SK-N-SH (cell line): Measurements from ENCODE around the gene DAB1. TPM values are rescaled to one million over a fixed set of nuclear protein-coding genes. Genes with fewer than 3 reads are reported as not detected.

Source experiments
- CTCF ChIA-PET: fragments of 300-600, 350-600 bp; formaldehyde crosslinking; extraction: SDS; loops from one replicate; lab custom pipeline; 2021; lab: Yijun Ruan, JAX
- POLR2A ChIA-PET: fragments of 350-600 bp; sonication (Branson Sonifier 250); formaldehyde crosslinking; extraction: SDS; loops from one replicate; lab custom pipeline; 2020; ENCODE audit warnings: antibody characterized with exemption, inconsistent platforms; lab: Yijun Ruan, JAX
- DNase-seq: peaks from one replicate; pipeline ENCODE4 v3.0.0; 2012
- H2AFZ ChIP-seq: fragments of 200-600 bp; sonication (generic); 2 replicates; pipeline ENCODE4 v1.8.1; 2016; ENCODE audit warnings: antibody characterized with exemption, mild to moderate bottlenecking, low read depth
- H3F3A ChIP-seq: fragments of 200-600 bp; sonication (generic); replicated peaks from 2 replicates; pipeline ENCODE3; 2016; ENCODE audit warnings: antibody characterized with exemption, mild to moderate bottlenecking; ENCODE audit not compliant: insufficient read depth
- H3K27ac ChIP-seq, 2 experiments: fragments of 200-500 bp in 1 of 2; fragments of 200-600 bp in 1 of 2; sonication (Bioruptor generic) in 1 of 2; sonication (generic), shearing (Covaris generic) in 1 of 2; 2 replicates each; pipeline versions ENCODE4 v1.5.1 to v1.6.1; 2014 to 2016; ENCODE audit warnings: low read depth in 2 of 2, inconsistent platforms in 1 of 2, low read length in 1 of 2, mild to moderate bottlenecking in 1 of 2, mixed read lengths in 1 of 2
- H3K27me3 ChIP-seq: fragments of 200-600 bp; sonication (generic), shearing (Covaris generic); 2 replicates; pipeline ENCODE4 v1.6.1; 2016; ENCODE audit warnings: mixed run types; ENCODE audit not compliant: insufficient read depth
- H3K36me3 ChIP-seq, 2 experiments: fragments of 200-500 bp in 1 of 2; fragments of 200-600 bp in 1 of 2; sonication (Bioruptor generic) in 1 of 2; sonication (generic) in 1 of 2; replicated peaks in 1 of 2; 2 replicates each; pipeline versions ENCODE3 to v1.5.1; 2014 to 2016; ENCODE audit warnings: low read length in 1 of 2, mild to moderate bottlenecking in 1 of 2; ENCODE audit not compliant: insufficient read depth in 2 of 2, control insufficient read depth in 1 of 2
- H3K4me1 ChIP-seq, 2 experiments: fragments of 200-500 bp in 1 of 2; fragments of 200-600 bp in 1 of 2; sonication (Bioruptor generic) in 1 of 2; sonication (generic), shearing (Covaris generic) in 1 of 2; 2 replicates each; pipeline versions ENCODE4 v1.5.1 to v1.6.1; 2014 to 2016; ENCODE audit warnings: low read depth in 1 of 2, low read length in 1 of 2, mixed run types in 1 of 2; ENCODE audit not compliant: insufficient read depth in 2 of 2, control insufficient read depth in 1 of 2
- H3K4me2 ChIP-seq: fragments of 200-600 bp; sonication (generic), shearing (Covaris generic); 2 replicates; pipeline ENCODE4 v1.6.1; 2017; ENCODE audit warnings: mixed run types
- H3K4me3 ChIP-seq, 2 experiments: fragments of 200-500 bp in 1 of 2; fragments of 200-600 bp in 1 of 2; sonication (Bioruptor generic) in 1 of 2; sonication (generic), shearing (Covaris generic) in 1 of 2; 2 replicates each; pipeline versions ENCODE4 v1.5.1 to v1.8.1; 2014 to 2016; ENCODE audit warnings: low read depth in 2 of 2, inconsistent platforms in 1 of 2, low read length in 1 of 2, mild to moderate bottlenecking in 1 of 2, mixed read lengths in 1 of 2, moderate library complexity in 1 of 2
- H3K79me2 ChIP-seq: fragments of 200-600 bp; sonication (generic); 2 replicates; pipeline ENCODE4 v1.8.1; 2017; ENCODE audit warnings: mild to moderate bottlenecking; ENCODE audit not compliant: insufficient read depth
- H3K9ac ChIP-seq: fragments of 200-600 bp; sonication (generic); 2 replicates; pipeline ENCODE4 v1.6.1; 2017; ENCODE audit warnings: mixed run types
- H3K9me2 ChIP-seq: fragments of 200-600 bp; sonication (generic); 2 replicates; pipeline ENCODE4 v1.6.1; 2017; ENCODE audit warnings: mixed run types
- H3K9me3 ChIP-seq: fragments of 200-600 bp; sonication (generic); 2 replicates; pipeline ENCODE4 v1.6.1; 2017; ENCODE audit warnings: mixed run types, mild to moderate bottlenecking, moderate library complexity
- H4K20me1 ChIP-seq: fragments of 200-600 bp; sonication (generic); 2 replicates; pipeline ENCODE4 v1.6.1; 2017; ENCODE audit warnings: mild to moderate bottlenecking, mixed run types; ENCODE audit not compliant: insufficient read depth
- CTCF ChIP-seq: fragments of 200-600 bp; sonication (generic); IDR thresholded peaks from 2 replicates; pipeline ENCODE4 v1.6.1; 2017; ENCODE audit warnings: antibody characterized with exemption, mild to moderate bottlenecking, moderate library complexity
- ELF1 ChIP-seq: IDR thresholded peaks from 2 replicates; pipeline ENCODE4 v1.4.0; 2012
- EP300 ChIP-seq, 2 experiments: IDR thresholded peaks; 2 replicates each; pipeline versions ENCODE4 v1.4.0 to v1.6.1; 2012; ENCODE audit warnings: borderline replicate concordance in 1 of 2, low read depth in 1 of 2, low read length in 1 of 2
- EZH2phosphoT487 ChIP-seq: fragments of 200-600 bp; sonication (generic); IDR thresholded peaks from 2 replicates; pipeline ENCODE4 v1.6.1; 2017; ENCODE audit warnings: low read depth, mixed run types, mild to moderate bottlenecking, antibody characterized with exemption, moderate library complexity, borderline replicate concordance
- FOSL2 ChIP-seq: IDR thresholded peaks from 2 replicates; pipeline ENCODE4 v1.4.0; 2012; ENCODE audit warnings: low read depth, mild to moderate bottlenecking, moderate library complexity, borderline replicate concordance
- GABPA ChIP-seq: IDR thresholded peaks from 2 replicates; pipeline ENCODE4 v1.4.0; 2012; ENCODE audit warnings: low read depth, mild to moderate bottlenecking
- GATA2 ChIP-seq: sonication (generic); formaldehyde crosslinking; IDR thresholded peaks from 2 replicates; pipeline ENCODE4 v1.5.0; 2020; ENCODE audit warnings: mild to moderate bottlenecking, missing genetic modification reagents
- JUND ChIP-seq: IDR thresholded peaks from 2 replicates; pipeline ENCODE4 v1.4.0; 2012
- MAX ChIP-seq: IDR thresholded peaks from 2 replicates; pipeline ENCODE4 v1.4.0; 2012; ENCODE audit warnings: low read depth
- MEF2A ChIP-seq: IDR thresholded peaks from 2 replicates; pipeline ENCODE4 v1.4.0; 2012; ENCODE audit warnings: low read depth, borderline replicate concordance
- NRF1 ChIP-seq: IDR thresholded peaks from 2 replicates; pipeline ENCODE4 v1.6.1; 2012; ENCODE audit warnings: low read depth, mild to moderate bottlenecking, low read length
- POLR2AphosphoS5 ChIP-seq: IDR thresholded peaks from 2 replicates; pipeline ENCODE4 v1.6.1; 2012; ENCODE audit warnings: low read depth, low read length
- RAD21 ChIP-seq: IDR thresholded peaks from 2 replicates; pipeline ENCODE4 v1.6.1; 2012; ENCODE audit warnings: mild to moderate bottlenecking, low read length
- RXRA ChIP-seq: IDR thresholded peaks from 2 replicates; pipeline ENCODE4 v1.4.0; 2012; ENCODE audit warnings: low read depth, mild to moderate bottlenecking, borderline replicate concordance
- SMC3 ChIP-seq: IDR thresholded peaks from 2 replicates; pipeline ENCODE4 v1.6.1; 2012; ENCODE audit warnings: low read depth, low read length, improper control_type of control experiment
- TAF1 ChIP-seq: IDR thresholded peaks from 2 replicates; pipeline ENCODE4 v1.6.1; 2012; ENCODE audit warnings: low read depth, mild to moderate bottlenecking, low read length, moderate library complexity, borderline replicate concordance
- TCF12 ChIP-seq: IDR thresholded peaks from 2 replicates; pipeline ENCODE4 v1.4.0; 2012
- YY1 ChIP-seq: IDR thresholded peaks from 2 replicates; pipeline ENCODE4 v1.4.0; 2012; ENCODE audit warnings: low read depth, mild to moderate bottlenecking
- WGBS: methylation state at CpG from one replicate; pipeline ENCODE4 v1.1.6; 2017; ENCODE audit warnings: low lambda C conversion rate; 5-methylcytosine and 5-hydroxymethylcytosine counted together
- polyA plus RNA-seq, 3 experiments: library from polyadenylated mRNA; depleted of rRNA; stranded (reverse); fragments of >200 nt; gene quantifications; 2 replicates each; pipeline ENCODE4 v1.2.3, GENCODE V29; 2012
- TF ChIP-seq, protein P1 (sequence below): IDR thresholded peaks from 2 replicates; pipeline ENCODE4 v1.4.0; 2012; ENCODE audit warnings: low read depth, borderline replicate concordance
- TF ChIP-seq, protein P2 (sequence below): IDR thresholded peaks from 2 replicates; pipeline ENCODE4 v1.4.0; 2012; ENCODE audit warnings: low read depth, borderline replicate concordance

DAB1 gene
- polyA plus RNA-seq, 1 of the 3 experiments (the other 2 are of a cell fraction): 2.9 TPM

GRCh38 chr1:56966698-56966999 is 457.2 kb downstream of the DAB1 start:
- H3K36me3 ChIP-seq: no peaks in the 10 kb centered on the region
- H3K27me3 ChIP-seq: no peaks in the 10 kb centered on the region
- H3K4me3 ChIP-seq: no peak overlapping the region
- H3K4me1 ChIP-seq: no peaks in the 10 kb centered on the region
- H3K4me2 ChIP-seq: no peak overlapping the region
- ChIA-PET POLR2A (no interaction called here), CTCF (interaction anchor here (0.9 kb wide), 1 partner anchor 922 kb away, joined by 3 read pairs; no protein-coding TSS in a partner anchor)
- H3K27ac ChIP-seq: no peak overlapping the region
- H3K79me2 ChIP-seq: no peaks in the 10 kb centered on the region
- no peaks in the 10 kb centered on the region for H3K9me3 ChIP-seq
- no peaks in the 10 kb centered on the region for H3F3A ChIP-seq
- H3K9me2 ChIP-seq: no peaks in the 10 kb centered on the region
- H3K9ac ChIP-seq: no peak overlapping the region
- 28% methylated on average over 1 of the region's 1 CpG for whole genome bisulfite sequencing
- H4K20me1 ChIP-seq: no peaks in the 10 kb centered on the region
- DNase-seq: no peak
- H2AFZ ChIP-seq: no peak overlapping the region
- TF ChIP-seq EP300 (IDR thresholded peaks at IDR 0.05; ENCODE audit: borderline replicate concordance in 1 of 2, low read depth in 1 of 2, low read length in 1 of 2) (no peak), CTCF (no peak), GATA2 (CRISPR knock-in tag) (no peak), NRF1 (no peak), MEF2A (no peak), JUND (no peak), YY1 (no peak), POLR2AphosphoS5 (no peak), TCF12 (no peak), FOSL2 (no peak), RAD21 (no peak), RXRA (no peak), TAF1 (no peak), EZH2phosphoT487 (no peak), GABPA (no peak), ELF1 (no peak), SMC3 (no peak), MAX (no peak)
- TF ChIP-seq, protein P1, sequence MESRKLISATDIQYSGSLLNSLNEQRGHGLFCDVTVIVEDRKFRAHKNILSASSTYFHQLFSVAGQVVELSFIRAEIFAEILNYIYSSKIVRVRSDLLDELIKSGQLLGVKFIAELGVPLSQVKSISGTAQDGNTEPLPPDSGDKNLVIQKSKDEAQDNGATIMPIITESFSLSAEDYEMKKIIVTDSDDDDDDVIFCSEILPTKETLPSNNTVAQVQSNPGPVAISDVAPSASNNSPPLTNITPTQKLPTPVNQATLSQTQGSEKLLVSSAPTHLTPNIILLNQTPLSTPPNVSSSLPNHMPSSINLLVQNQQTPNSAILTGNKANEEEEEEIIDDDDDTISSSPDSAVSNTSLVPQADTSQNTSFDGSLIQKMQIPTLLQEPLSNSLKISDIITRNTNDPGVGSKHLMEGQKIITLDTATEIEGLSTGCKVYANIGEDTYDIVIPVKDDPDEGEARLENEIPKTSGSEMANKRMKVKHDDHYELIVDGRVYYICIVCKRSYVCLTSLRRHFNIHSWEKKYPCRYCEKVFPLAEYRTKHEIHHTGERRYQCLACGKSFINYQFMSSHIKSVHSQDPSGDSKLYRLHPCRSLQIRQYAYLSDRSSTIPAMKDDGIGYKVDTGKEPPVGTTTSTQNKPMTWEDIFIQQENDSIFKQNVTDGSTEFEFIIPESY: no peak
- TF ChIP-seq, protein P2, sequence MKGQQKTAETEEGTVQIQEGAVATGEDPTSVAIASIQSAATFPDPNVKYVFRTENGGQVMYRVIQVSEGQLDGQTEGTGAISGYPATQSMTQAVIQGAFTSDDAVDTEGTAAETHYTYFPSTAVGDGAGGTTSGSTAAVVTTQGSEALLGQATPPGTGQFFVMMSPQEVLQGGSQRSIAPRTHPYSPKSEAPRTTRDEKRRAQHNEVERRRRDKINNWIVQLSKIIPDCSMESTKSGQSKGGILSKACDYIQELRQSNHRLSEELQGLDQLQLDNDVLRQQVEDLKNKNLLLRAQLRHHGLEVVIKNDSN: no peak
